C4-2B (cell line): ENCODE results near the gene STAM.
"Not testable (repeated sequence)": the region's sequence is repeated elsewhere in the genome, so short reads cannot be mapped to it uniquely, and the experiment has no call there.

Source experiments
- H3K27ac ChIP-seq: fragments of 450-650 bp; 2 replicates; pipeline ENCODE4 v1.5.1; 2017
- CTCF ChIP-seq: fragments of 450-650 bp; conservative IDR thresholded peaks from 2 replicates; pipeline ENCODE4 v1.5.1; 2017; ENCODE audit warnings: mild to moderate bottlenecking
- ZFX ChIP-seq: fragments of 450-650 bp; IDR thresholded peaks from 2 replicates; pipeline ENCODE4 v1.6.1; 2017

The STAM gene

GRCh38 chr10:17712053-17712452 is 68.1 kb downstream of the STAM start:
- TF ChIP-seq CTCF, result no peak
- no peak for TF ChIP-seq ZFX
- no peak overlapping the region for H3K27ac ChIP-seq

- TF ChIP-seq CTCF (no peak), ZFX (no peak)
- no peak overlapping the region for H3K27ac ChIP-seq
Measured at GRCh38 chr10:17712717-17713471, 68.9 kb downstream of the STAM start.

GRCh38 chr10:17713758-17714157 is 69.8 kb downstream of the STAM start:
- H3K27ac ChIP-seq, result no peak overlapping the region
- TF ChIP-seq CTCF, result no peak
- TF ChIP-seq ZFX, result no peak

GRCh38 chr10:17716161-17716560 is 72.2 kb downstream of the STAM start:
- H3K27ac ChIP-seq, result no peak overlapping the region
- TF ChIP-seq CTCF (no peak), ZFX (no peak)

GRCh38 chr10:17722317-17723014 is 78.5 kb downstream of the STAM start:
- not testable (repeated sequence) for H3K27ac ChIP-seq

GRCh38 chr10:17725703-17726102 is 81.8 kb downstream of the STAM start:
- H3K27ac ChIP-seq, result no peak overlapping the region
- TF ChIP-seq CTCF (no peak), ZFX (no peak)

GRCh38 chr10:17729630-17730029 is 85.7 kb downstream of the STAM start:
- TF ChIP-seq CTCF, result no peak
- TF ChIP-seq ZFX, result no peak
- H3K27ac ChIP-seq, result no peak overlapping the region

GRCh38 chr10:17730667-17731066 is 86.7 kb downstream of the STAM start:
- no peak overlapping the region for H3K27ac ChIP-seq
- TF ChIP-seq CTCF, result no peak
- no peak for TF ChIP-seq ZFX
